ENCODE results near the gene NKAIN2.

The NKAIN2 gene

DNA sequence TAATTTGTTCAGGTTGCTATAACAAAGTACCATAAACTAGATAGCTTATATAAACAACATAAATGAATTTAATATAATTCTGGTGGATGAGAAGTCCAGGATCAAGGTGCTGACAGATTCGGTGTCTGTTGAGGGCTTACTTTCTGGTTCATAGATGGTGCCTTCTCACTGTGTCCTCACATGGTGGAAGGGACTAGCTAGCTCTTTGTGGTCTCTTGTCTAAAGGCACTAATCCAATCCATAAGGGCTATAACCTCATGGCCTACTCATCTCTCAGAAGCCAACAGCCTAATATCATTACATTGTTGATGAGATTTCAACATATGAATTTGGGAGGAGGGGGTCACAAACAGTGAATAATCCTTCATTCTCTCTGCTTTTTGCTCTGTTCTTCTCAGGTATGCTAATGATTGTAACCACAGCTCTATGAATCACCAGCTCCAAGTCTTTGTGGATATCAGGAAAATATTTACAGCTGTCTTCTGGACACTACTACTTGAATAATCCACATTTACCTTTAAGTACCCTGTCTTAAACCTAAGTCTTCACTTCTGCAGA is 122.3 kb downstream of the NKAIN2 start:
- no CpG with 5 or more reads among the region's 1 CpG for WGBS (ENCODE audit: extremely low coverage, insufficient coverage, insufficient read length)
- DNase-seq = no peak
- Histone ChIP-seq H3K36me3 (ENCODE audit: control insufficient read depth in 1 of 2, insufficient read depth in 2 of 2, low read length in 2 of 2) (no peaks in the 10 kb centered on the region), H3K27me3 (ENCODE audit: insufficient read depth, low read length) (no peaks in the 10 kb centered on the region), H3K14ac (ENCODE audit: low read length) (no peak overlapping the region), H2AFZ (ENCODE audit: insufficient read depth, low read length, poor library complexity) (no peak overlapping the region), H3K9me3 (ENCODE audit: insufficient read depth, low read depth, low read length) (no peaks in the 10 kb centered on the region), H4K91ac (ENCODE audit: low read depth, low read length) (no peak overlapping the region), H2BK5ac (ENCODE audit: low read depth, low read length, poor library complexity) (no peak overlapping the region), H3K23ac (ENCODE audit: low read length) (no peak overlapping the region), H3K9ac (ENCODE audit: low read length) (no peak overlapping the region), H3K4ac (ENCODE audit: low read depth, low read length) (no peak overlapping the region), H3K4me3 (ENCODE audit: low read depth, low read length) (no peak overlapping the region), H3K79me1 (ENCODE audit: low read length) (no peaks in the 10 kb centered on the region), H3K79me2 (ENCODE audit: control insufficient read depth, insufficient read depth, low read length, poor library complexity) (no peaks in the 10 kb centered on the region), H2BK120ac (ENCODE audit: insufficient read depth, low read length, poor library complexity) (no peak overlapping the region), H2AK5ac (ENCODE audit: low read length) (no peak overlapping the region), H3K4me1 (ENCODE audit: control insufficient read depth in 1 of 2, insufficient read depth in 2 of 2, low read length in 2 of 2) (no peaks in the 10 kb centered on the region), H2BK12ac (ENCODE audit: low read length) (no peak overlapping the region), H3K27ac (ENCODE audit: low read depth, low read length) (no peak overlapping the region), H3K18ac (ENCODE audit: low read length) (no peak overlapping the region), H4K8ac (ENCODE audit: low read depth, low read length) (no peak overlapping the region), H4K12ac (ENCODE audit: low read depth, low read length) (no peak overlapping the region), H3K4me2 (ENCODE audit: low read length) (no peak overlapping the region)

DNA sequence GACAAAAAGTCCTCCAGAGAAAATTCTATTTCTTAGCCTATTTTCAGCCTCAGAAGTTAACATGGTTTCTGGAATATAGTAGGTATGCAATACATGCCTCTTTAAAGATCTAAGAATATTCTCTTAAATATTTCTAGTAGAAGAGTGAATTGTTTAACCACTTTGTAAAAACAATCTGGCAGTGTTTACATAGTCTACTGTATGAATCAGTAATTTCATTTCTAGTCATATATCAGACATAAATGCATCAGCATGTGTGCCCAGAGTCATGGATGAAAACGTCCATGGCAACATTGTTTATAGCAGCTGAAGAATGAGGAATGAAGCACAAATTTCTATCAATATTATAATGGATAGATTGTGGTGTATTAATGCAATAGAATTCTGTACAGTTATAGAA is 124.9 kb downstream of the NKAIN2 start:
- no peaks in the 10 kb centered on the region for H3K79me1 ChIP-seq (ENCODE audit: low read length)
- no peak overlapping the region for H3K4ac ChIP-seq (ENCODE audit: low read depth, low read length)
- H2AFZ ChIP-seq (ENCODE audit: insufficient read depth, low read length, poor library complexity) = no peak overlapping the region
- no peaks in the 10 kb centered on the region for H3K4me1 ChIP-seq (ENCODE audit: control insufficient read depth in 1 of 2, insufficient read depth in 2 of 2, low read length in 2 of 2)
- H3K4me3 ChIP-seq (ENCODE audit: low read depth, low read length) = no peak overlapping the region
- no peak overlapping the region for H3K23ac ChIP-seq (ENCODE audit: low read length)
- H3K9me3 ChIP-seq (ENCODE audit: insufficient read depth, low read depth, low read length) = no peaks in the 10 kb centered on the region
- no peak overlapping the region for H3K14ac ChIP-seq (ENCODE audit: low read length)
- H4K91ac ChIP-seq (ENCODE audit: low read depth, low read length) = no peak overlapping the region
- H3K27ac ChIP-seq (ENCODE audit: low read depth, low read length) = no peak overlapping the region
- no CpG with 5 or more reads among the region's 1 CpG for WGBS (ENCODE audit: extremely low coverage, insufficient coverage, insufficient read length)
- H3K18ac ChIP-seq (ENCODE audit: low read length) = no peak overlapping the region
- H2BK120ac ChIP-seq (ENCODE audit: insufficient read depth, low read length, poor library complexity) = no peak overlapping the region
- no peaks in the 10 kb centered on the region for H3K27me3 ChIP-seq (ENCODE audit: insufficient read depth, low read length)
- no peak overlapping the region for H3K9ac ChIP-seq (ENCODE audit: low read length)
- H2AK5ac ChIP-seq (ENCODE audit: low read length) = no peak overlapping the region
- no peaks in the 10 kb centered on the region for H3K36me3 ChIP-seq (ENCODE audit: control insufficient read depth in 1 of 2, insufficient read depth in 2 of 2, low read length in 2 of 2)
- H3K4me2 ChIP-seq (ENCODE audit: low read length) = no peak overlapping the region
- no peak overlapping the region for H4K12ac ChIP-seq (ENCODE audit: low read depth, low read length)
- no peak overlapping the region for H2BK5ac ChIP-seq (ENCODE audit: low read depth, low read length, poor library complexity)
- no peak for DNase-seq
- H4K8ac ChIP-seq (ENCODE audit: low read depth, low read length) = no peak overlapping the region
- H3K79me2 ChIP-seq (ENCODE audit: control insufficient read depth, insufficient read depth, low read length, poor library complexity) = no peaks in the 10 kb centered on the region
- no peak overlapping the region for H2BK12ac ChIP-seq (ENCODE audit: low read length)

GRCh38 chr6:123931928-123932327 is 128.3 kb downstream of the NKAIN2 start:
- Histone ChIP-seq H3K14ac (ENCODE audit: low read length) (no peak overlapping the region), H3K4me3 (ENCODE audit: low read depth, low read length) (no peak overlapping the region), H2BK120ac (ENCODE audit: insufficient read depth, low read length, poor library complexity) (no peak overlapping the region), H4K8ac (ENCODE audit: low read depth, low read length) (no peak overlapping the region), H3K4me1 (ENCODE audit: control insufficient read depth in 1 of 2, insufficient read depth in 2 of 2, low read length in 2 of 2) (no peaks in the 10 kb centered on the region), H2BK5ac (ENCODE audit: low read depth, low read length, poor library complexity) (no peak overlapping the region), H3K9ac (ENCODE audit: low read length) (no peak overlapping the region), H3K27ac (ENCODE audit: low read depth, low read length) (no peak overlapping the region), H2BK12ac (ENCODE audit: low read length) (no peak overlapping the region), H3K18ac (ENCODE audit: low read length) (no peak overlapping the region), H3K79me1 (ENCODE audit: low read length) (no peaks in the 10 kb centered on the region), H2AK5ac (ENCODE audit: low read length) (no peak overlapping the region), H4K12ac (ENCODE audit: low read depth, low read length) (no peak overlapping the region), H3K79me2 (ENCODE audit: control insufficient read depth, insufficient read depth, low read length, poor library complexity) (no peaks in the 10 kb centered on the region), H3K4me2 (ENCODE audit: low read length) (no peak overlapping the region), H3K4ac (ENCODE audit: low read depth, low read length) (no peak overlapping the region), H4K91ac (ENCODE audit: low read depth, low read length) (no peak overlapping the region), H3K23ac (ENCODE audit: low read length) (no peak overlapping the region), H3K27me3 (ENCODE audit: insufficient read depth, low read length) (no peaks in the 10 kb centered on the region), H3K9me3 (ENCODE audit: insufficient read depth, low read depth, low read length) (no peaks in the 10 kb centered on the region), H3K36me3 (ENCODE audit: control insufficient read depth in 1 of 2, insufficient read depth in 2 of 2, low read length in 2 of 2) (no peaks in the 10 kb centered on the region), H2AFZ (ENCODE audit: insufficient read depth, low read length, poor library complexity) (no peak overlapping the region)
- WGBS (ENCODE audit: extremely low coverage, insufficient coverage, insufficient read length) = no CpG with 5 or more reads among the region's 3 CpGs
- DNase-seq = no peak

DNA sequence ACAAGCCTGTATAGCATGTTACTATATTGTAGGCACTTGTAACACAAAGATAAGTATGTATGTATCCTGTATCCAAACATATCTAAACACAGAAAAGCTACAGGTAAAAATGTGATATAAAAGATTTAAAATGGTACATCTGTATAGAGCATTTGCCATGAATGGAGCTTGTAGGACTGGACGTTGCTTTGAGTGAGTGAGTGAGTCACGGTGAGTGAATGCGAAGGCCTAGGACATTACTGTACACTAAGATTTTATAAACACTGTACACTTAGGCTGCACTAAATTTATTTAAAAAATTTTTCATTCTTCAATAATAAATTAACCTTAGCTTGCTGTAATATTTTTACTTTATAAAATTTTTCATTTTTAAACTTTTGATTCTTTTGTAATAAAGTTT is 136.9 kb downstream of the NKAIN2 start:
- no peak overlapping the region for H2BK120ac ChIP-seq (ENCODE audit: insufficient read depth, low read length, poor library complexity)
- H3K79me2 ChIP-seq (ENCODE audit: control insufficient read depth, insufficient read depth, low read length, poor library complexity) = no peaks in the 10 kb centered on the region
- H3K9ac ChIP-seq (ENCODE audit: low read length) = no peak overlapping the region
- no peak overlapping the region for H4K91ac ChIP-seq (ENCODE audit: low read depth, low read length)
- no peak for DNase-seq
- H3K23ac ChIP-seq (ENCODE audit: low read length) = no peak overlapping the region
- H2AK5ac ChIP-seq (ENCODE audit: low read length) = no peak overlapping the region
- no peak overlapping the region for H4K8ac ChIP-seq (ENCODE audit: low read depth, low read length)
- H3K79me1 ChIP-seq (ENCODE audit: low read length) = no peaks in the 10 kb centered on the region
- no peaks in the 10 kb centered on the region for H3K4me1 ChIP-seq (ENCODE audit: control insufficient read depth in 1 of 2, insufficient read depth in 2 of 2, low read length in 2 of 2)
- no peak overlapping the region for H2AFZ ChIP-seq (ENCODE audit: insufficient read depth, low read length, poor library complexity)
- H3K27ac ChIP-seq (ENCODE audit: low read depth, low read length) = no peak overlapping the region
- no CpG with 5 or more reads among the region's 3 CpGs for WGBS (ENCODE audit: extremely low coverage, insufficient coverage, insufficient read length)
- no peaks in the 10 kb centered on the region for H3K27me3 ChIP-seq (ENCODE audit: insufficient read depth, low read length)
- no peaks in the 10 kb centered on the region for H3K9me3 ChIP-seq (ENCODE audit: insufficient read depth, low read depth, low read length)
- no peak overlapping the region for H3K4me3 ChIP-seq (ENCODE audit: low read depth, low read length)
- no peak overlapping the region for H3K14ac ChIP-seq (ENCODE audit: low read length)
- no peak overlapping the region for H2BK12ac ChIP-seq (ENCODE audit: low read length)
- H4K12ac ChIP-seq (ENCODE audit: low read depth, low read length) = no peak overlapping the region
- H3K4ac ChIP-seq (ENCODE audit: low read depth, low read length) = no peak overlapping the region
- no peak overlapping the region for H3K18ac ChIP-seq (ENCODE audit: low read length)
- H2BK5ac ChIP-seq (ENCODE audit: low read depth, low read length, poor library complexity) = no peak overlapping the region
- H3K36me3 ChIP-seq (ENCODE audit: control insufficient read depth in 1 of 2, insufficient read depth in 2 of 2, low read length in 2 of 2) = no peaks in the 10 kb centered on the region
- no peak overlapping the region for H3K4me2 ChIP-seq (ENCODE audit: low read length)
